T-helper 2 cell treated with Interferon-gamma antibody and Interleukin-4, amounts not matched to agents 5 μg/mL and 100 μg/mL, for 36 hours (primary cell): ENCODE results near the gene RNF214.
A peak's percentile ranks its signal among the peaks of the same experiment; 100 is the strongest.
"Not testable (repeated sequence)": the region's sequence is repeated elsewhere in the genome, so short reads cannot be mapped to it uniquely, and the experiment has no call there.

Experiments used
- DNase-seq: peaks from one replicate; pipeline ENCODE4 v3.0.0; 2021; ENCODE audit warnings: low spot score
- H3K27ac Mint-ChIP-seq: one replicate; pipeline ENCODE4 v1.8.0; 2021; ENCODE audit warnings: mild to moderate bottlenecking, mixed read lengths
- H3K27me3 Mint-ChIP-seq: one replicate; pipeline ENCODE4 v1.8.0; 2021; ENCODE audit warnings: low read depth, mixed read lengths
- H3K36me3 Mint-ChIP-seq: one replicate; pipeline ENCODE4 v1.8.0; 2021; ENCODE audit warnings: low read depth, mixed read lengths
- H3K4me1 Mint-ChIP-seq: one replicate; pipeline ENCODE4 v1.8.0; 2021; ENCODE audit warnings: low read depth, mixed read lengths
- H3K4me3 Mint-ChIP-seq: one replicate; pipeline ENCODE4 v1.8.0; 2022; ENCODE audit warnings: mild to moderate bottlenecking, moderate library complexity, mixed read lengths
- H3K9me3 Mint-ChIP-seq: one replicate; pipeline ENCODE4 v1.8.0; 2021; ENCODE audit warnings: mixed read lengths

Gene RNF214

DNA sequence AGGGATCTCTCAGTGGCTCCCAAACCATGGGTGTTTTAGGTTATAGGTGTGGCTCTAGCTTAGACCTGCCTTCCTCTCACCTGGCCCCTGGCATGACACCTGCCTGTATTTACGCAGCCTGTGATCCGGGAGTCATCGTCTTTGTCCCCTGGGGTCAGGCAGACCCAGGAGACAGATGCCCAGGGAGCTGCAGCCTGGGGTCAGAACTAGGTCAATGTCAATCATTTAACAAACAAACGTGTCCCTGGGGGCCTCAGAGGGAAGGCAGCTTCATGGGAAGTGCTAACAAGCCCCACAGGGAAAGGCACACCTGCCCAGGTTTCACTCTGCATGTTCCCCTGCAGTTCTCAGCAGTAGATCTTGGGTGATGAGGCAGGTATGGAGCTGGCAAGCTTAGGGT is 70.6 kb downstream of the RNF214 start:
- Mint-ChIP-seq H3K4me1 (no peaks in the 10 kb centered on the region), H3K36me3 (no peaks in the 10 kb centered on the region), H3K4me3 (no peak overlapping the region), H3K27ac (no peak overlapping the region), H3K9me3 (no peaks in the 10 kb centered on the region), H3K27me3 (peaks cover 2% of the 10 kb centered on the region)
- DNase-seq: no peak

DNA sequence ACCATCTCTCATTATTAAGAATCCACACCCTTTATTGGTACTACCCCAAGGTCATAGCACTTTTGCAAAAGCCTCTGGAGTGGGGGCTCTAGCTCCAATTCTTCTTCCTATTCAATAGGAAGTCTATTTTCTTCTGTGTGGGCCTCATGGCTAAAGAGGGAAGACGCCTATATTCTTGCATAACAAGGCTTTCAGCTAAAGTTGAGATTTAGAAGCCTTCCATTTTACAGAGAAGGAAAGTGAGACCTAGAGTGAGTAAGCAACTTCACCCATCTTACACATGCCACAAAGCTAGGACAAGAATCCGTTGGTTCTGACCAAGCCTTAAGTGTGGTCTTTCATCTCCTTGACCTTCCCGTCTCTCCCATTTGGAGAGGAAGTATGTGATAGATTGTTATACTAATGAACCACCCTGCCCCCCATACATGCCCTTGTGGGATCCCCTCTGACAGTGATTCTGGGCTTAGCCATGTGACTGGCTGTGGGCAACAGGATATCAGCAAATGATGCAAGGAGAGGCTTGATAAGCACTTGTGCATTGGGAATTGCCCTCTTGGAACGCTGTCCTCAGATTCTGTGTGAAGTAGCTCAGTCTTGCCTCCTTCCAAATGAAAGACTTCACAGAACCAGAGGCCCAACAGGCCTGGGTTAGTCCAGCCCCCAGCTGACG is 71.3 kb downstream of the RNF214 start:
- H3K27me3 Mint-ChIP-seq: peaks cover 2% of the 10 kb centered on the region
- no peak for DNase-seq
- no peak overlapping the region for H3K27ac Mint-ChIP-seq
- no peak overlapping the region for H3K4me3 Mint-ChIP-seq
- H3K9me3 Mint-ChIP-seq: no peaks in the 10 kb centered on the region
- no peaks in the 10 kb centered on the region for H3K36me3 Mint-ChIP-seq
- no peaks in the 10 kb centered on the region for H3K4me1 Mint-ChIP-seq

DNA sequence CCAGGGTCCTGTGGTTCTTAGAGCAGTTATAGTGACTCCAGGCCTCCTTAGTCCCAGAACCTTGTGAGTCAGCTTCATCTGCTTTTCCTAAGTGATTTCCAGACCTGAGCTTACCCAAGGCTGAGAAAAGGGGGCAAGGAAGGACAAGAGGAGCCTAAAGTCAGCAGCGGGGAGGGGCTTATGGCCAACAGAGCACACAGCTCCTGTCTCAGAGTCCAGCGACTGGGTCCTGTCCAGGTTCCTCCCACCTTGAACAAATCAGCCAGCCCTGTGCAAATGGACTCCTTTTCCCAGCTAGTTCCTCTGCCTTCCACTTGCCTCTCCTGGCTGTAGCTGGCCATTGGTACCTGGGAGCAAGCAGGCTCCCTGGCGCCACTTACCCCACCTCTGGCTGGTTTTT is 72.7 kb downstream of the RNF214 start:
- no peaks in the 10 kb centered on the region for H3K9me3 Mint-ChIP-seq
- no peak overlapping the region for H3K4me3 Mint-ChIP-seq
- no peaks in the 10 kb centered on the region for H3K36me3 Mint-ChIP-seq
- H3K27me3 Mint-ChIP-seq: peaks cover 10% of the 10 kb centered on the region
- H3K4me1 Mint-ChIP-seq: no peaks in the 10 kb centered on the region
- DNase-seq: no peak
- H3K27ac Mint-ChIP-seq: no peak overlapping the region

DNA sequence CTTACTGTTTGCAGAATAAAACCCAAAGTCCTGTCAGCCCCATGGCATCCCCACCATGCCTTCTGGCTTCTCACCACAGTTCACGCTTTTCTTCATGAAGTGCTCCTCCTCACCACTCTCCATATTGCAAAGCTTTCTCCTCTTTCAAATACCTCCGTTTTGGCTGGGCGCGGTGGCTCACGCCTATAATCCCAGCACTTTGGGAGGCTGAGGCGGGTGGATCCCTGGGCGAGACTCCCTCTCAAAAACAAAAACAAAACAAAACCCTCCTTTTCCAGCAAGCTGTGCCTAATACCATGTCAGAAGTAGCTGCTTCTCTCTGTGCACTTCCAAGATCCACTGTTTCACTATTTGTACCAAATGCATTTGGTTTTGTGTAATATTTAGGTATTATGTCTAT is 76.8 kb downstream of the RNF214 start:
- Mint-ChIP-seq H3K9me3 (no peaks in the 10 kb centered on the region), H3K4me1 (no peaks in the 10 kb centered on the region), H3K4me3 (no peak overlapping the region), H3K27me3 (peaks cover 27% of the 10 kb centered on the region), H3K27ac (no peak overlapping the region), H3K36me3 (no peaks in the 10 kb centered on the region)
- no peak for DNase-seq

DNA sequence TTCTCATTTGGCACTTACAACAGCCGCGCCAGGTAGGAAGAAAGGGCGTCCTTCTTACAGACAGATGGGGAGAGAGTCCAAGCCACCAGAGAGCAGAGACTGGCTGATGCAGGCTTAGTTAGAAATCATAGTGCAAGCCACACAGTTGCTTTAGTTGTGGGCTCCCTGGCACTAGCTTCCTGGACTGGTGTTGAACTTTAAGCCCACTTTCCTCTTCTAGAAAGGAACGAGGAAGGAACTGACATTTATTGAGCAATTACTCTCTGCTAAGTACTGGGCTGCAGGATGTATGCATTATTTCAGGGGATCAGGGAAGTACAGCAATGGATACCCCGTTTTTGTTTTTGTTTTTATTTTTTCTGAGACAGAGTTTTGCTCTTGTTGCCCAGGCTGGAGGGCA is 80.6 kb downstream of the RNF214 start:
- no peaks in the 10 kb centered on the region for H3K36me3 Mint-ChIP-seq
- no peak overlapping the region for H3K27ac Mint-ChIP-seq
- H3K4me3 Mint-ChIP-seq: no peak overlapping the region
- no peak for DNase-seq
- no peaks in the 10 kb centered on the region for H3K9me3 Mint-ChIP-seq
- H3K27me3 Mint-ChIP-seq: peaks cover 53% of the 10 kb centered on the region
- H3K4me1 Mint-ChIP-seq: peaks cover 3% of the 10 kb centered on the region

DNA sequence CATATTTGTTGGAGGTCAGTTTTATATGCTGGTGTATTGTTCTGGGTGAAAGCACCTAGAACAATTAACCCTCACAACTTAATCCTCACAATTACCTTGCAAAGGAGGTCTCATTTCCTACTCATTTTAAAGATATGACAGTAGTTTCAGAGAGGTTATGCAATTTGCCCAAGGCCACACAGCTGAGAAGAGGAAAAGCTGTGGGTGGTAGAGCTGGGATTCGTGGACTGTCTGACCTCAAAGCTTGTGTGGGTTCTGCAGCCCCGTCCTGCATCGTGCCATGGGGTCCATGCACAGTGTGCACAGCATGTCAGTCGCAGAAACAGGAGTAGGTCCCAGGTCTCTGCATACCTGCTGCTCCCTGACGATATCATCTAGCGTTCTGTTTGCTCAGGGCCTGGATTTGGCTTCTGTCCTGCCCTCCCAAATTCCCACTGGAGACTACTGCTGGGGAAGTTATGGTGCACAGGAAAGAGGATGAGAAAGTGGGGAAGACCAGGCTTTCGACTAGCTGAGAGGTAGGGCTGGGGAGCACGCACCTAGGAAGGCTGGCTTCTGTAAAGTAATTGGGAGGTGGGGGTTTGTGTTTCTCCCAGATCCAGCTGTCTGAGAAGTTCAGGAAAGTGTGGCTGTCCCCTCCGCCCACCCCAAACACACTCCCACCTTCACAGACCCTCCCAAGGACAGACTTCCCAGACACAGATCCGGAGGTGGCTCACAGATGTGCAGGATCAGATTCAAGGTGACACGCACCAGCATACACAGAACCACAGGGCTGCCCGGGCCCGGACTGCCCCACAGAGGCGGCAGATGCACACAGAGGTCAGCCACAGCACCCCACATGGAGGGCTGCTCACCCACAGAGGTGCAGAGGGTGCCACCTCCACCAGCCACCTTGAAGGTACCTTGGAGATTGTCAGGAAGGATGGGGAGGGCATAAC is 81.6 kb downstream of the RNF214 start:
- H3K4me1 Mint-ChIP-seq: peaks cover 3% of the 10 kb centered on the region
- H3K9me3 Mint-ChIP-seq: no peaks in the 10 kb centered on the region
- peaks cover 58% of the 10 kb centered on the region for H3K27me3 Mint-ChIP-seq
- H3K27ac Mint-ChIP-seq: no peak overlapping the region
- H3K4me3 Mint-ChIP-seq: peak overlapping the region; percentile 14
- H3K36me3 Mint-ChIP-seq: no peaks in the 10 kb centered on the region
- no peak for DNase-seq

DNA sequence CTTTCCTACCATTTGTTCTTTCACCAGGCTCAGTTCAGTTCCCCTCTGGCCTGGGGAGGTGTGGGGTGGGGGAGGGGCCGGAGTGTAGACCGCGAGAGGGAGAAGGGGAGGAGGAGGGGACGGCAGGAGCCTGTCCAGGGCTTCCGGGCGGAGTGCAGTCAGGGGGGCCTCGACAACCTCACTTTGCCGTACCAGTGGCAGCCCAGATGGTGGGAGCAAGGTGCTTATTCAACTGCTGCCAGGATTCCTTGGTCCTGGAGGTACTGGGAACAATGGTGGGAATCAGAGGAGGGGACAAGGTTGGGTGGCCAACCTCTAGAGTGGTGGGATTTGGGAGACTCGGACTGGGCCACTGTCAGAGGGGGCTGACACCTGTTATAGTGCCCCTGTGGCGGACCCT is 82.4 kb downstream of the RNF214 start:
- Mint-ChIP-seq H3K9me3 (no peaks in the 10 kb centered on the region), H3K27ac (no peak overlapping the region)

DNA sequence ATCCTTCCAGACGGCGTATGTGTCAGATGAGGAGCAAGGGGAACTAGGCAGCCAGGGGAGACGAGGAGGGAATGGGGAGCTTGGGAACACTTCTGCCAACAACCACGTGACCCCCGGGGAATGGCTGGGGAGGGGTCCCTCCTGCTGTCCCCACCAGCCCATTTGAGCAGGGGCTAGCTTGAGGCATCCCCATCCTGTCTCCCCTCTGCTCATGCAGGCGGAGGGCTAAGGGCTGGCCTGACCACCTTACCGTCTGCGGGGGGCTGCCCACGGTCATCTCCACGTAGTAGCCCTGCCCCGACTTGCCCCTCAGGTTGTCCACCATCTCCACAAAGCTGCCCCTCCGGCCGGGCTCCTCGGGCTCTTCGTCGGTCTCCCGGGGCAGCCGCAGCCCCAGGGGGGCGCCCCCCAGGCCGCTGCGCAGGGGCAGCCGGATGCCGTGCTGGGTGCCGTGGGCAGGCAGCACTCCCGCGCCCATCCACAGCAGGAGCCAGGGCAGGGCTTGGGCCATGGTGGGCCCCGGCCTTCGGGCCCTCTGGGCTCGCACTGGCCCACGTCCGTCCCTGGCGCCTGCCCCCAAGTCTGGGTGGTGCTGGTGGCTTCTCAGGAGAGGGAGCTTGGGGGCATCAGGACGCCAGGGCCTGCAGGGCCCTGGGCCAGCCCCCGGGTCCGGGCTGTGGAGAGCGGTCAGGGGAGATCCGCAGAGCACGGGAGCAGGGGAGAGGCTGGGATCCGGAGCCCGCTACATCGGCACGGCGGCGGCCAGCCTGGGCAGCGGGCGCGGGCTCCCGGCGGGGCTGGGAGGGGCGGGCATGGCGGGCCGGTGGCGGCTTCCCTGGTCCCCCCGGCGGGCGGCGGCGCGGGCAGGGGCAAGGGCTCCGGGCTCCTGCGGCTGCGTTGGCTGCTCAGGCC is 83.1 kb downstream of the RNF214 start:
- H3K9me3 Mint-ChIP-seq: no peaks in the 10 kb centered on the region
- H3K27me3 Mint-ChIP-seq: peaks cover 55% of the 10 kb centered on the region
- DNase-seq: no peak
- H3K36me3 Mint-ChIP-seq: no peaks in the 10 kb centered on the region
- H3K4me1 Mint-ChIP-seq: peaks cover 3% of the 10 kb centered on the region
- H3K27ac Mint-ChIP-seq: no peak overlapping the region
- H3K4me3 Mint-ChIP-seq: peak overlapping the region; percentile 70

More for the DNA sequence above, 82.4 kb downstream of the RNF214 start:
- peak overlapping the region; percentile 53 for H3K4me3 Mint-ChIP-seq
- DNase-seq: no peak
- no peaks in the 10 kb centered on the region for H3K36me3 Mint-ChIP-seq
- H3K4me1 Mint-ChIP-seq: peaks cover 3% of the 10 kb centered on the region
- H3K27me3 Mint-ChIP-seq: peaks cover 57% of the 10 kb centered on the region

DNA sequence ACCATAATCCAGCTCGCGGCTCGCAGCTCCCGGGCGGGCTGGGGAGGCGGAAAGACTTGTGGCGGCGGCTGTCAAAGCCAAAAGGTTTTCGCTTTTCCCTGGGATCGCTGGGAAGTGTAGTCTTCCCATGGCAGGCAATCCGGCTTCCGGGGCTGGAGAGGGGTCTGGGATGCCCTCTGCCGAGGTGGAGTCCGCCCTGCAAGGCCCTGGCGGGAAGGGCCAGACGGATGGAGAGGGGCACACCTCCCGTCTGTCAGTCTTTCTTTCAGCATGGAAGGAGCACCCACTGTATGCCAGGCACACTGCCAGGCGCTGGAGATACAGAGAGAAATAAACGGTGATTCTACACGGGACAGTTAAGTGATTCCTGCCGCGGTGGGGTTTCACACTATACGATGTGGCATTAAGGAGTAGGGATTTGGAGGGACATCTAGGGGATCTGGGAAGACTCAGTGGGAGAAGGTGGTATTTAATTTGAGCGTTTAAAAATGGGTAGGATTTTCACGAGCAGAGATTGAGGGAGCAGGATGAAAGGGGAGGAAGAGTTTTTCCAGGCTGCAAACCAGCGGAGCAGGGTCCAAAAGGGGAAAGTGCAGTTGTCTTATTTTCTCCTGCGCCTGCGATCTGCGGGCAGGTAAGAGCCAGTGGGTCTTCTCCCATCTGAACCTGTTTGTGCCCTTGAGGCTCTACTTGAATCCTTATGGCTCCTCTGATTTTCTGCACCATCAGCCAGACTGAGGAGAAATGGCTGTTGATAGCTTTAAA is 83.9 kb downstream of the RNF214 start, which contains the start of gene BACE1:
BACE1 (minus strand) TSS at position 60 of the 765 bp plus-strand sequence. CDS start 461 bp downstream, outside the sequence.
- Mint-ChIP-seq H3K27me3 (peaks cover 57% of the 10 kb centered on the region), H3K4me3 (peak within 1 kb of the TSS; percentile 70), H3K9me3 (no peaks in the 10 kb centered on the region), H3K27ac (no peak within 1 kb of the TSS), H3K4me1 (peaks cover 3% of the 10 kb centered on the region), H3K36me3 (no peaks in the 10 kb centered on the region)
- no peak for DNase-seq

DNA sequence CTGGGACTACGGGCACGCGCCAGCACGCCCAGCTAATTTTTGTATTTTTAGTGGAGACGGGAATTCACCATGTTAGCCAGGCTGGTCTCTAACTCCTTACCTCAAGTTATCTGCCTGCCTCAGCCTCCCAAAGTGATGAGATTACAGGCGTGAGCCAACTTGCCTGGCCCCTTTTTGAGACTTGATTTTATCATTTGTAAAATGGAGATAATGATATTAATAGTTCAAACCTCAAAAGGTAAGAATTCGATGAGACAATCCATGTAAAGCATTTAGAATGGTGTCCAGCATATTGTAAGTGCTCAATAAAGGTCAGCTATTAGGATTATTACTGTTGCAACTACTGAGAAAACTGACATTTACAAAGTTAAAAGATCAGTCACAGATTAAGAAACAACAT is 86.3 kb downstream of the RNF214 start:
- Mint-ChIP-seq H3K27me3 (peaks cover 56% of the 10 kb centered on the region), H3K4me3 (no peak overlapping the region), H3K4me1 (peaks cover 3% of the 10 kb centered on the region), H3K27ac (no peak overlapping the region), H3K9me3 (no peaks in the 10 kb centered on the region), H3K36me3 (no peaks in the 10 kb centered on the region)
- no peak for DNase-seq

DNA sequence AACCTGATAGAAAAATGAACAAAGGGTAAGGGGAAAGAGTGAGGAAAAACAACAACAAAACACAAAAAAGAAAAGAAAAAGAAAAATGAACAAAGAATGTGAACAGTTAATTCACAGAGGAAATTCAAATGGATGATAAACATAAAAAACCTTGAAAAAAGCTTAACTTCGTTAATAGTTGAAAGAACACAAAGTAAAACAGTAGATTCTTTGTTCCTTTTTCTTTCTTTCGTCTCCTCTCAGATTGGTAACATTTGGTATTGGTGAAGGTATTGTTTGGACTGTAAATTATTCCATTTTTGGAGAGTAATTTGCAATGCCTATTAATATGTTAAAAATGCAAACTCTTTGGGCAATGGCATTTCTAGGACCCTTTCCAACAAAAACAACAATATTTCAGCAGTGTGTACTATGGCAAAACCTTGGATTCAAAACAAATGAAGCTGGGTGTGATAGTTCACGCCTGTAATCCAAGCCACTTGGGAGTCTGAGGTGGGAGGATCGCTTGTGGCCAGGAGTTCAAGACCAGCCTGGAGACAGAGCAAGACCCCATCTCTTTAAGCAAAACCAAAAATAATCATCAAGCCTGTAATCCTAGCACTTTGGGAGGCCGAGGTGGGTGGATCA is 86.9 kb downstream of the RNF214 start:
- Mint-ChIP-seq H3K4me3 (no peak overlapping the region), H3K27me3 (peaks cover 52% of the 10 kb centered on the region), H3K4me1 (peaks cover 3% of the 10 kb centered on the region), H3K36me3 (no peaks in the 10 kb centered on the region), H3K9me3 (no peaks in the 10 kb centered on the region), H3K27ac (no peak overlapping the region)
- DNase-seq: no peak

DNA sequence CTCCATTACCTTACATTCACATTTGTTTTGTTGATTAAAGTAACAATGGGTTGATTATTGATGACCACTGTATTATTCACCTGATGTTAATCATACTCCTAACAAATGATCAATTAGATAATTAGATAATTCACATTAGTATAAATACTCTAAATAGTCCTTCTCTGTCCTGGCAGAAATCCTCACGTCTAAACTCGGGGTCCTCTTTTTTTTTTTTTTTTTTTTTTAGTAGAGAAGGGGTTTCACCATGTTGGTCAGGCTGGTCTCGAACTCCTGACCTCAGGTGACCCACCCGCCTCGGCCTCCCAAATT is 94.7 kb downstream of the RNF214 start:
- not testable (repeated sequence) for H3K4me3 Mint-ChIP-seq, H3K4me1 Mint-ChIP-seq, H3K36me3 Mint-ChIP-seq, DNase-seq, H3K27ac Mint-ChIP-seq, H3K9me3 Mint-ChIP-seq, H3K27me3 Mint-ChIP-seq
